ENCODE data around the gene CBX7. TPM values are rescaled to one million over a fixed set of nuclear protein-coding genes. Genes with fewer than 3 reads are reported as not detected.

Gene CBX7
- total RNA-seq, 2 experiments from 2014 or later, result 14.9 to 16.0 TPM

- Mint-ChIP-seq H3K9me3 (no peaks in the 10 kb centered on the region), H3K36me3 (ENCODE audit: low read depth) (no peaks in the 10 kb centered on the region), H3K4me1 (peaks cover 5% of the 10 kb centered on the region), H3K27me3 (no peaks in the 10 kb centered on the region), H3K27ac (no peak overlapping the region), H3K4me3 (no peak overlapping the region)
- ChIA-PET CTCF (interaction anchor here (0.9 to 1.5 kb wide), 8 partner anchors 8 to 271 kb away, joined by 3 to 5 read pairs (median 4); partner anchors contain the start of gene CBX7), POLR2A (no interaction called here)
- DNase-seq, result peak; percentile 49
Observed at GRCh38 chr22:39135092-39135896, 17.2 kb downstream of the CBX7 start.

- peaks cover 5% of the 10 kb centered on the region for H3K4me1 Mint-ChIP-seq
- no peak for DNase-seq
- H3K9me3 Mint-ChIP-seq, result no peaks in the 10 kb centered on the region
- H3K36me3 Mint-ChIP-seq (ENCODE audit: low read depth), result no peaks in the 10 kb centered on the region
- H3K27me3 Mint-ChIP-seq, result no peaks in the 10 kb centered on the region
- no peak overlapping the region for H3K27ac Mint-ChIP-seq
- POLR2A ChIA-PET, result no interaction called here
- CTCF ChIA-PET, result interaction anchor here (0.9 to 1.5 kb wide), 6 partner anchors 9 to 270 kb away, joined by 3 to 5 read pairs (median 4); partner anchors contain the start of gene CBX7
- H3K4me3 Mint-ChIP-seq, result no peak overlapping the region
Observed at GRCh38 chr22:39134366-39135091, 18.0 kb downstream of the CBX7 start.

- peaks cover 5% of the 10 kb centered on the region for H3K4me1 Mint-ChIP-seq
- POLR2A ChIA-PET, result no interaction called here
- CTCF ChIA-PET, result interaction anchor here (1.2 to 1.5 kb wide), 3 partner anchors 9 to 183 kb away, joined by 3 to 5 read pairs (median 4); partner anchors contain the start of gene CBX7
- no peaks in the 10 kb centered on the region for H3K27me3 Mint-ChIP-seq
- no peaks in the 10 kb centered on the region for H3K36me3 Mint-ChIP-seq (ENCODE audit: low read depth)
- no peaks in the 10 kb centered on the region for H3K9me3 Mint-ChIP-seq
- H3K27ac Mint-ChIP-seq, result no peak overlapping the region
- DNase-seq, result no peak
- H3K4me3 Mint-ChIP-seq, result no peak overlapping the region
Observed at GRCh38 chr22:39133871-39134270, 18.6 kb downstream of the CBX7 start.

GRCh38 chr22:39132871-39133524 lies 19.5 kb downstream of the CBX7 start:
- Mint-ChIP-seq H3K36me3 (ENCODE audit: low read depth) (no peaks in the 10 kb centered on the region), H3K9me3 (no peaks in the 10 kb centered on the region), H3K4me3 (no peak overlapping the region), H3K27me3 (no peaks in the 10 kb centered on the region), H3K27ac (no peak overlapping the region), H3K4me1 (no peaks in the 10 kb centered on the region)
- no peak for DNase-seq
- ChIA-PET CTCF (interaction anchor here (0.6 kb wide), 1 partner anchor 923 kb away, joined by 3 read pairs; no protein-coding TSS in a partner anchor), POLR2A (no interaction called here)

GRCh38 chr22:39132281-39132680 lies 20.2 kb downstream of the CBX7 start:
- Mint-ChIP-seq H3K36me3 (ENCODE audit: low read depth) (no peaks in the 10 kb centered on the region), H3K4me1 (no peaks in the 10 kb centered on the region), H3K9me3 (no peaks in the 10 kb centered on the region), H3K27me3 (no peaks in the 10 kb centered on the region), H3K4me3 (no peak overlapping the region), H3K27ac (no peak overlapping the region)
- ChIA-PET CTCF (interaction anchor here (0.6 kb wide), 1 partner anchor 924 kb away, joined by 3 read pairs; no protein-coding TSS in a partner anchor), POLR2A (no interaction called here)
- DNase-seq, result no peak

- Mint-ChIP-seq H3K4me3 (no peak overlapping the region), H3K36me3 (ENCODE audit: low read depth) (no peaks in the 10 kb centered on the region), H3K27me3 (no peaks in the 10 kb centered on the region), H3K9me3 (no peaks in the 10 kb centered on the region), H3K4me1 (no peaks in the 10 kb centered on the region), H3K27ac (no peak overlapping the region)
- DNase-seq, result no peak
- ChIA-PET CTCF (no interaction called here), POLR2A (no interaction called here)
Observed at GRCh38 chr22:39130892-39131855, 21.3 kb downstream of the CBX7 start.

GRCh38 chr22:39130152-39130704 lies 22.3 kb downstream of the CBX7 start:
- no peak for DNase-seq
- Mint-ChIP-seq H3K4me1 (no peaks in the 10 kb centered on the region), H3K27me3 (no peaks in the 10 kb centered on the region), H3K36me3 (ENCODE audit: low read depth) (no peaks in the 10 kb centered on the region), H3K9me3 (no peaks in the 10 kb centered on the region), H3K27ac (no peak overlapping the region), H3K4me3 (no peak overlapping the region)
- ChIA-PET CTCF (no interaction called here), POLR2A (no interaction called here)

GRCh38 chr22:39129746-39130145 lies 22.7 kb downstream of the CBX7 start:
- ChIA-PET POLR2A (no interaction called here), CTCF (no interaction called here)

GRCh38 chr22:39129081-39129480 lies 23.4 kb downstream of the CBX7 start:
- no peaks in the 10 kb centered on the region for H3K36me3 Mint-ChIP-seq (ENCODE audit: low read depth)
- H3K9me3 Mint-ChIP-seq, result no peaks in the 10 kb centered on the region
- H3K4me1 Mint-ChIP-seq, result no peaks in the 10 kb centered on the region
- H3K27me3 Mint-ChIP-seq, result no peaks in the 10 kb centered on the region
- H3K27ac Mint-ChIP-seq, result no peak overlapping the region
- no peak overlapping the region for H3K4me3 Mint-ChIP-seq
- CTCF ChIA-PET, result interaction anchor here (1.1 kb wide), 1 partner anchor 80 kb away, joined by 3 read pairs; no protein-coding TSS in a partner anchor
- POLR2A ChIA-PET, result no interaction called here
- no peak for DNase-seq

More at GRCh38 chr22:39129746-39130145, 22.7 kb downstream of the CBX7 start:
- DNase-seq, result no peak
- H3K36me3 Mint-ChIP-seq (ENCODE audit: low read depth), result no peaks in the 10 kb centered on the region
- no peaks in the 10 kb centered on the region for H3K27me3 Mint-ChIP-seq
- H3K4me3 Mint-ChIP-seq, result no peak overlapping the region
- no peaks in the 10 kb centered on the region for H3K9me3 Mint-ChIP-seq
- no peaks in the 10 kb centered on the region for H3K4me1 Mint-ChIP-seq
- no peak overlapping the region for H3K27ac Mint-ChIP-seq

- no peaks in the 10 kb centered on the region for H3K36me3 Mint-ChIP-seq (ENCODE audit: low read depth)
- no peaks in the 10 kb centered on the region for H3K4me1 Mint-ChIP-seq
- H3K9me3 Mint-ChIP-seq, result no peaks in the 10 kb centered on the region
- ChIA-PET POLR2A (no interaction called here), CTCF (interaction anchor here (1.1 to 1.3 kb wide), 2 partner anchors 15 to 79 kb away, joined by 3 read pairs; no protein-coding TSS in a partner anchor)
- H3K4me3 Mint-ChIP-seq, result no peak overlapping the region
- no peak for DNase-seq
- H3K27me3 Mint-ChIP-seq, result no peaks in the 10 kb centered on the region
- no peak overlapping the region for H3K27ac Mint-ChIP-seq
Observed at GRCh38 chr22:39128508-39128907, 24.0 kb downstream of the CBX7 start.

- Mint-ChIP-seq H3K27ac (no peak overlapping the region), H3K36me3 (ENCODE audit: low read depth) (no peaks in the 10 kb centered on the region), H3K4me1 (peaks cover 9% of the 10 kb centered on the region), H3K9me3 (no peaks in the 10 kb centered on the region), H3K4me3 (no peak overlapping the region), H3K27me3 (no peaks in the 10 kb centered on the region)
- ChIA-PET POLR2A (no interaction called here), CTCF (interaction anchor here (0.6 to 1.5 kb wide), 4 partner anchors 9 to 122 kb away, joined by 3 to 8 read pairs (median 4); partner anchors contain the start of gene APOBEC3H)
- DNase-seq, result no peak
Observed at GRCh38 chr22:39125622-39126021, 26.9 kb downstream of the CBX7 start.
